Measurements from ENCODE around the gene ADTRP.

ADTRP gene

GRCh38 chr6:11770546-11771466, 7.8 kb downstream of the ADTRP start:
- ATAC-seq, result peak; percentile 82
- TF ChIP-seq CREB5 (CRISPR knock-in tag; IDR thresholded peaks at IDR 0.05; ENCODE audit: low read depth) (no peak), CSDC2 (CRISPR knock-in tag; IDR thresholded peaks at IDR 0.05) (no peak)

DNA sequence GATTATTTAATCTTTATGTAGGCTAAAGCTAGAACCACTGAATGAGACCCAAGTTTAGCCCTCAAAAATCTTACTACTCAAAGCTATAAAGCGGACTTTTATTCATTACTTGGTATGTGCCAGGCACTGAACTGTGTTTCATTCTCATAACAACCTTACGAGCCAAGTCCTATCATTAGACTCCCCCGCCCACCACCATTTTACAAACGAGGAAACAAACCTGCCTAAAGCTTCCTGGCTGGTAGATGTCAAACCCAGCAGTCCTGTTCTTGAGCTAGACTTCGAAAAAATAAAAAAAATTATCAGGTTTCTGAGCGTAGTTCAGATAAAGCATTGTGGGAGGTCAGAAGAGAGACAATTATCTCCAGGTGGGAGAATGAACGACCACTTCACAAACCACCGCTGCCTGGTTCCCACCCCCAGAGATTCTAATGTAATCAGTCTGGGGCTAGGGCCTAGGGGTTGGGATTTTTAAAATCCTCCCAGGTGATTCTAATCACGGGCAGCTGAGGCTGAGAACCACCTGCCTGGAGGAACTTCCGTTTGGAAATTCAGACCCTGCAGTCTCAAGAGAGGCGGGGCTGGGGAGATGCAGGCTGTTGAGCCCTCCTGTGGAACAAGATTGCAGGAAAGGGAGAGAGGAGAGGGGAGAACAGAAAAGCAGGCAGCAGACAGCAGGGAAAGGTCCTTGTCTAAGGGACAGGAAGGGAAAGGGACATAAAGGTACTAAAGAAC, 8.6 kb downstream of the ADTRP start:
- ATAC-seq, result no peak
- TF ChIP-seq BACH2 (CRISPR knock-in tag; IDR thresholded peaks at IDR 0.05; ENCODE audit: borderline replicate concordance) (no peak), OSR1 (CRISPR knock-in tag; IDR thresholded peaks at IDR 0.05) (no peak), POU6F1 (CRISPR knock-in tag; IDR thresholded peaks at IDR 0.05; ENCODE audit: borderline replicate concordance, low read depth) (no peak), ZC3H10 (CRISPR knock-in tag; IDR thresholded peaks at IDR 0.05) (no peak), ZFP3 (CRISPR knock-in tag; IDR thresholded peaks at IDR 0.05) (no peak), ESRRG (CRISPR knock-in tag; IDR thresholded peaks at IDR 0.05) (no peak), ZNF565 (CRISPR knock-in tag; conservative IDR thresholded peaks at IDR 0.05; ENCODE audit: low read depth) (no peak), ARNTL (CRISPR knock-in tag; IDR thresholded peaks at IDR 0.05; ENCODE audit: borderline replicate concordance, low read depth) (no peak), CREB5 (CRISPR knock-in tag; IDR thresholded peaks at IDR 0.05; ENCODE audit: low read depth) (no peak), TCF4 (CRISPR knock-in tag; IDR thresholded peaks at IDR 0.05; ENCODE audit: borderline replicate concordance) (no peak), ZNF70 (CRISPR knock-in tag; IDR thresholded peaks at IDR 0.05) (no peak), ZFP30 (CRISPR knock-in tag; IDR thresholded peaks at IDR 0.05) (no peak), SNAI2 (CRISPR knock-in tag; IDR thresholded peaks at IDR 0.05) (no peak), TSHZ2 (CRISPR knock-in tag; IDR thresholded peaks at IDR 0.05) (no peak), CSDC2 (CRISPR knock-in tag; IDR thresholded peaks at IDR 0.05) (no peak), ZNF8 (CRISPR knock-in tag; IDR thresholded peaks at IDR 0.05) (no peak), CSRNP3 (CRISPR knock-in tag; IDR thresholded peaks at IDR 0.05) (no peak), ISL1 (CRISPR knock-in tag; IDR thresholded peaks at IDR 0.05) (no peak)
- TF ChIP-seq, protein P1, sequence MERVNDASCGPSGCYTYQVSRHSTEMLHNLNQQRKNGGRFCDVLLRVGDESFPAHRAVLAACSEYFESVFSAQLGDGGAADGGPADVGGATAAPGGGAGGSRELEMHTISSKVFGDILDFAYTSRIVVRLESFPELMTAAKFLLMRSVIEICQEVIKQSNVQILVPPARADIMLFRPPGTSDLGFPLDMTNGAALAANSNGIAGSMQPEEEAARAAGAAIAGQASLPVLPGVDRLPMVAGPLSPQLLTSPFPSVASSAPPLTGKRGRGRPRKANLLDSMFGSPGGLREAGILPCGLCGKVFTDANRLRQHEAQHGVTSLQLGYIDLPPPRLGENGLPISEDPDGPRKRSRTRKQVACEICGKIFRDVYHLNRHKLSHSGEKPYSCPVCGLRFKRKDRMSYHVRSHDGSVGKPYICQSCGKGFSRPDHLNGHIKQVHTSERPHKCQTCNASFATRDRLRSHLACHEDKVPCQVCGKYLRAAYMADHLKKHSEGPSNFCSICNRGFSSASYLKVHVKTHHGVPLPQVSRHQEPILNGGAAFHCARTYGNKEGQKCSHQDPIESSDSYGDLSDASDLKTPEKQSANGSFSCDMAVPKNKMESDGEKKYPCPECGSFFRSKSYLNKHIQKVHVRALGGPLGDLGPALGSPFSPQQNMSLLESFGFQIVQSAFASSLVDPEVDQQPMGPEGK (CRISPR knock-in tag; IDR thresholded peaks at IDR 0.05; ENCODE audit: borderline replicate concordance), result no peak

Measured in SK-N-SH treated with all-trans-retinoic acid at 6 μM for 48 hours (cell line).